A549 (cell line): Measurements from ENCODE around the gene STOML3. TPM values are rescaled to one million over a fixed set of nuclear protein-coding genes. Genes with fewer than 3 reads are reported as not detected.

Experiments used
- ATAC-seq, 2 experiments: fragments of 200-7000 bp in 1 of 2; fragments of >200 bp in 1 of 2; cut with Nextera tagmentation in 1 of 2; cut with Tn5 transposase in 1 of 2; 3 replicates each; pipeline versions ENCODE4 v1.8.0 to v1.9.1; 2018 to 2020; ENCODE audit warnings: mild to moderate bottlenecking in 1 of 2, moderate library complexity in 1 of 2
- CTCF ChIA-PET: fragments of 300-600 bp; sonication (Branson Sonifier 250); formaldehyde crosslinking; extraction: SDS; loops from one replicate; lab custom pipeline; 2021; ENCODE audit warnings: antibody characterized with exemption, inconsistent platforms; lab: Yijun Ruan, JAX
- POLR2A ChIA-PET: fragments of 350-600 bp; formaldehyde crosslinking; extraction: SDS; loops from one replicate; lab custom pipeline; 2021; ENCODE audit warnings: antibody characterized with exemption, inconsistent platforms; lab: Yijun Ruan, JAX
- DNase-seq, 2 experiments: peaks; one replicate each; pipeline versions ENCODE4 v3.0.0 to v3.0.0-alpha.2; 2011 to 2016; ENCODE audit warnings: low read depth in 1 of 2, low spot score in 1 of 2
- FAIRE-seq: peaks from 2 replicates; lab custom pipeline; 2011; peaks lifted over from hg19 to GRCh38; lab: Jason Lieb, UNC
- H3K27ac ChIP-seq, 2 experiments: fragments of >200 bp; sonication (Bioruptor Twin); formaldehyde crosslinking; 3 replicates each; pipeline ENCODE4 v1.5.1; 2016 to 2017
- H3K4me1 ChIP-seq: fragments of >200 bp; sonication (Bioruptor Twin); formaldehyde crosslinking; 3 replicates; pipeline ENCODE4 v1.6.1; 2016
- H3K4me2 ChIP-seq: fragments of >200 bp; sonication (Bioruptor Twin); formaldehyde crosslinking; 3 replicates; pipeline ENCODE4 v1.6.1; 2016
- H3K4me3 ChIP-seq: fragments of >200 bp; sonication (Bioruptor Twin); formaldehyde crosslinking; 3 replicates; pipeline ENCODE4 v1.5.1; 2016
- H3K9me3 ChIP-seq: fragments of >200 bp; sonication (Bioruptor Twin); formaldehyde crosslinking; 3 replicates; pipeline ENCODE4 v1.6.1; 2016
- CBX2 ChIP-seq: fragments of 200-600 bp; sonication (generic); IDR thresholded peaks from 2 replicates; pipeline ENCODE4 v1.6.1; 2016; ENCODE audit warnings: low read depth, mild to moderate bottlenecking, borderline replicate concordance
- CEBPB ChIP-seq, 2 experiments: fragments of >200 bp in 1 of 2; sonication (Bioruptor Twin) in 1 of 2; formaldehyde crosslinking in 1 of 2; IDR thresholded peaks; 2 replicates each; pipeline ENCODE4 v1.6.1; 2012 to 2016
- CHD4 ChIP-seq: fragments of 200-600 bp; sonication (generic); IDR thresholded peaks from 2 replicates; pipeline ENCODE4 v1.6.1; 2016; ENCODE audit warnings: antibody characterized with exemption, mild to moderate bottlenecking, borderline replicate concordance
- EHF ChIP-seq: fragments of 250-450 bp; sonication (Bioruptor Pico); IDR thresholded peaks from 2 replicates; pipeline ENCODE4 v1.5.0; 2020; ENCODE audit warnings: mild to moderate bottlenecking
- EHMT2 ChIP-seq: fragments of 200-600 bp; sonication (generic); IDR thresholded peaks from 2 replicates; pipeline ENCODE4 v1.6.1; 2016; ENCODE audit warnings: antibody characterized with exemption, low read depth, mild to moderate bottlenecking, moderate library complexity
- ELK1 ChIP-seq: fragments of 150-350 bp; IDR thresholded peaks from 2 replicates; pipeline ENCODE4 v1.6.1; 2014; ENCODE audit warnings: low read depth, mild to moderate bottlenecking, low read length
- ESRRA ChIP-seq: fragments of 150-350 bp; IDR thresholded peaks from 2 replicates; pipeline ENCODE4 v1.6.1; 2014; ENCODE audit warnings: mild to moderate bottlenecking, low read length, borderline replicate concordance
- HDAC2 ChIP-seq: fragments of 200-600 bp; sonication (generic); IDR thresholded peaks from 2 replicates; pipeline ENCODE4 v1.6.1; 2016
- HEYL ChIP-seq: fragments of 250-450 bp; sonication (Bioruptor Pico); IDR thresholded peaks from 2 replicates; pipeline ENCODE4 v1.8.0; 2021; ENCODE audit warnings: mild to moderate bottlenecking, moderate library complexity
- JUNB ChIP-seq: fragments of >200 bp; sonication (Bioruptor Twin); formaldehyde crosslinking; IDR thresholded peaks from 2 replicates; pipeline ENCODE4 v1.6.1; 2016
- PBX3 ChIP-seq: IDR thresholded peaks from 2 replicates; pipeline ENCODE4 v1.6.1; 2012
- PHF8 ChIP-seq: fragments of 200-600 bp; sonication (generic); IDR thresholded peaks from 2 replicates; pipeline ENCODE4 v1.6.1; 2016; ENCODE audit warnings: low read depth, mild to moderate bottlenecking, antibody characterized with exemption, moderate library complexity, borderline replicate concordance
- POLR2AphosphoS2 ChIP-seq: conservative IDR thresholded peaks from 2 replicates; pipeline ENCODE4 v1.6.1; 2012; ENCODE audit warnings: low read length, improper control_type of control experiment, inconsistent platforms
- RARB ChIP-seq: fragments of 250-450 bp; sonication (Bioruptor Pico); IDR thresholded peaks from 2 replicates; pipeline ENCODE4 v1.8.0; 2021; ENCODE audit warnings: mild to moderate bottlenecking, moderate library complexity
- REST ChIP-seq: fragments of 200-600 bp; sonication (generic); IDR thresholded peaks from 2 replicates; pipeline ENCODE4 v1.6.1; 2016; ENCODE audit warnings: antibody characterized with exemption, mild to moderate bottlenecking, moderate library complexity
- SMC3 ChIP-seq: fragments of >200 bp; sonication (Bioruptor Twin); formaldehyde crosslinking; IDR thresholded peaks from 3 replicates; pipeline ENCODE4 v1.6.1; 2018; ENCODE audit warnings: inconsistent platforms
- USF2 ChIP-seq: fragments of 450-650 bp; IDR thresholded peaks from 2 replicates; pipeline ENCODE4 v1.6.1; 2014; ENCODE audit warnings: antibody characterized with exemption
- ZC3H11A ChIP-seq: fragments of 450-650 bp; IDR thresholded peaks from 2 replicates; pipeline ENCODE4 v1.6.1; 2014; ENCODE audit warnings: antibody characterized with exemption, mild to moderate bottlenecking
- WGBS: methylation state at CpG from one replicate; pipeline ENCODE4 v1.1.6; 2017; ENCODE audit errors: missing lambda C conversion rate; 5-methylcytosine and 5-hydroxymethylcytosine counted together
- polyA plus RNA-seq, 4 experiments: library from polyadenylated mRNA; depleted of rRNA in 3 of 4; stranded (reverse); fragments of >200 nt; fragmentation: RNase III in 1 of 4; extraction: RNeasy Plus Mini Kit Qiagen cat#74134 plus additional on column Dnase treatment in 1 of 4; gene quantifications; 2 replicates in 3 of 4; 3 replicates in 1 of 4; pipeline ENCODE4 v1.2.3, GENCODE V29; 2011 to 2017

Gene STOML3
- polyA plus RNA-seq, 2 of the 4 experiments (the other 2 are of a cell fraction): not detected

GRCh38 chr13:38952827-38953226, 37.8 kb downstream of the STOML3 start:
- DNase-seq (no peak), ATAC-seq (no peak), FAIRE-seq (no peak)
- TF ChIP-seq EHMT2 (no peak), CEBPB (IDR thresholded peaks at IDR 0.05) (no peak)
- no peak overlapping the region for H3K4me2 ChIP-seq
- no peak overlapping the region for H3K4me3 ChIP-seq
- ChIA-PET POLR2A (no interaction called here), CTCF (no interaction called here)
- WGBS: 0% methylated on average over 1 of the region's 1 CpG
- H3K27ac ChIP-seq: no peak overlapping the region
- H3K9me3 ChIP-seq: no peaks in the 10 kb centered on the region
- no peaks in the 10 kb centered on the region for H3K4me1 ChIP-seq

- CTCF ChIA-PET: no interaction called here
- H3K4me2 ChIP-seq: no peak overlapping the region
- no peak overlapping the region for H3K4me3 ChIP-seq
- DNase-seq (no peak), ATAC-seq (no peak), FAIRE-seq (no peak)
- H3K9me3 ChIP-seq: no peaks in the 10 kb centered on the region
- POLR2A ChIA-PET: no interaction called here
- H3K27ac ChIP-seq: no peak overlapping the region
- no peak for TF ChIP-seq POLR2AphosphoS2
- WGBS: 39% methylated on average over 9 of the region's 9 CpGs
- no peaks in the 10 kb centered on the region for H3K4me1 ChIP-seq
These were observed 38.9 kb downstream of the STOML3 start for GRCh38 chr13:38951525-38952313.

- Histone ChIP-seq H3K27ac (no peak overlapping the region), H3K4me3 (no peak overlapping the region), H3K9me3 (no peaks in the 10 kb centered on the region), H3K4me1 (no peaks in the 10 kb centered on the region), H3K4me2 (no peak overlapping the region)
- POLR2A ChIA-PET: no interaction called here
- no peak for TF ChIP-seq PBX3
- no peak for TF ChIP-seq EHMT2
- TF ChIP-seq USF2: no peak
- no peak for TF ChIP-seq ESRRA
- no peak for TF ChIP-seq POLR2AphosphoS2
- 3% methylated on average over 2 of the region's 3 CpGs for WGBS
- CTCF ChIA-PET: no interaction called here
- DNase-seq (no peak), ATAC-seq (no peak), FAIRE-seq (no peak)
These were observed 39.6 kb downstream of the STOML3 start for GRCh38 chr13:38950987-38951386.

GRCh38 chr13:38947054-38947453, 43.6 kb downstream of the STOML3 start:
- ChIA-PET POLR2A (no interaction called here), CTCF (no interaction called here)
- Histone ChIP-seq H3K4me3 (no peak overlapping the region), H3K9me3 (no peaks in the 10 kb centered on the region), H3K4me1 (no peaks in the 10 kb centered on the region), H3K4me2 (no peak overlapping the region), H3K27ac (no peak overlapping the region)
- TF ChIP-seq CHD4 (no peak), ELK1 (no peak), CBX2 (no peak)
- ATAC-seq (no peak), DNase-seq (no peak), FAIRE-seq (no peak)
- 37% methylated on average over 3 of the region's 3 CpGs for WGBS

- ChIA-PET CTCF (interaction anchor here (0.6 kb wide), 1 partner anchor 332 kb away, joined by 3 read pairs; no protein-coding TSS in a partner anchor), POLR2A (no interaction called here)
- no peak overlapping the region for H3K4me2 ChIP-seq
- H3K27ac ChIP-seq: no peak overlapping the region
- H3K4me3 ChIP-seq: no peak overlapping the region
- 23% methylated on average over 3 of the region's 3 CpGs for WGBS
- no peaks in the 10 kb centered on the region for H3K9me3 ChIP-seq
- FAIRE-seq: no peak
- ATAC-seq: no peak
- no peak for DNase-seq
- H3K4me1 ChIP-seq: no peaks in the 10 kb centered on the region
- no peak for TF ChIP-seq PHF8
- no peak for TF ChIP-seq HEYL
- TF ChIP-seq CBX2: no peak
- TF ChIP-seq REST: no peak
- TF ChIP-seq EHF (CRISPR knock-in tag): no peak
- no peak for TF ChIP-seq JUNB
- TF ChIP-seq HDAC2: no peak
- no peak for TF ChIP-seq ZC3H11A
- no peak for TF ChIP-seq SMC3
- TF ChIP-seq RARB (CRISPR knock-in tag): no peak
These were observed 46.4 kb downstream of the STOML3 start for GRCh38 chr13:38944219-38944618.
